Breast epithelium (tissue), 3 donors: ENCODE measurements around the gene ZNF22.

Experiments used
- POLR2A ChIP-seq: fragments of 450-650 bp; IDR thresholded peaks from one replicate; pipeline ENCODE4 v1.6.1; 2016; ENCODE audit warnings: antibody characterized with exemption, mild to moderate bottlenecking, moderate library complexity
- TF ChIP-seq, protein P1 (sequence below), 3 donors: fragments of 450-650 bp; IDR thresholded peaks; one replicate each; pipeline ENCODE4 v1.5.1; 2016 to 2017; ENCODE audit warnings: antibody characterized with exemption in 3 of 3, mild to moderate bottlenecking in 3 of 3, moderate library complexity in 3 of 3

DNA sequence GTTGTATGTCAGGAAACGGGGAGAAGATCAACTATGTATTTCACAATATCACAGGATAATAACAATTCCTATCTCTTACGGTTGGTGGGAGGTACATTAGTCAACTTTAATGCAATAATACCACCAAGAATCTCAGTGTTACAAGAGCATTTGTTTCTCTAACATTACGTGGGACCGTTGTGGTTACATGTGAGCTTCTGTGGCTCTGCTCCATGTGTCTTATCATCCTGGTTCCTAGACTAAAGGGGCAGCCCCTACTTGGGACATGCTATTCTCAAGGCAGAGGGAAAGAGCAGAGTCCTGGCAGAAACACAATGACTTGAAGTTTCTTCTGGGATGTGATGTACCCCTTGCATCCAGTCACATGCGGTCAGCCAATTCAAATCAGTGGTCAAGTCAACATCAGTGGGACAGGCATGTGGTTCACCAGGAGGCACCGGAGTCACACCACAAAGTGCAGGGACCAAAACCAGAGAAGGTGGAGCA is 2.5 kb upstream of the ZNF22 start:
- TF ChIP-seq, protein P1, sequence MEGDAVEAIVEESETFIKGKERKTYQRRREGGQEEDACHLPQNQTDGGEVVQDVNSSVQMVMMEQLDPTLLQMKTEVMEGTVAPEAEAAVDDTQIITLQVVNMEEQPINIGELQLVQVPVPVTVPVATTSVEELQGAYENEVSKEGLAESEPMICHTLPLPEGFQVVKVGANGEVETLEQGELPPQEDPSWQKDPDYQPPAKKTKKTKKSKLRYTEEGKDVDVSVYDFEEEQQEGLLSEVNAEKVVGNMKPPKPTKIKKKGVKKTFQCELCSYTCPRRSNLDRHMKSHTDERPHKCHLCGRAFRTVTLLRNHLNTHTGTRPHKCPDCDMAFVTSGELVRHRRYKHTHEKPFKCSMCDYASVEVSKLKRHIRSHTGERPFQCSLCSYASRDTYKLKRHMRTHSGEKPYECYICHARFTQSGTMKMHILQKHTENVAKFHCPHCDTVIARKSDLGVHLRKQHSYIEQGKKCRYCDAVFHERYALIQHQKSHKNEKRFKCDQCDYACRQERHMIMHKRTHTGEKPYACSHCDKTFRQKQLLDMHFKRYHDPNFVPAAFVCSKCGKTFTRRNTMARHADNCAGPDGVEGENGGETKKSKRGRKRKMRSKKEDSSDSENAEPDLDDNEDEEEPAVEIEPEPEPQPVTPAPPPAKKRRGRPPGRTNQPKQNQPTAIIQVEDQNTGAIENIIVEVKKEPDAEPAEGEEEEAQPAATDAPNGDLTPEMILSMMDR (IDR thresholded peaks at IDR 0.05): no peak
- no peak for TF ChIP-seq POLR2A
